ENCODE data around the gene ZFP36L2. TPM values are rescaled to one million over a fixed set of nuclear protein-coding genes. Genes with fewer than 3 reads are reported as not detected.
A peak's percentile ranks its signal among the peaks of the same experiment; 100 is the strongest.

The ZFP36L2 gene
- total and polyA plus RNA-seq, 9 donors, result 115 to 369 (median 232) TPM

- H3K4me3 ChIP-seq, result no peak overlapping the region
- H3K4me1 ChIP-seq (ENCODE audit: insufficient read depth), result peaks cover 11% of the 10 kb centered on the region
- 68 to 77% (median 75%) methylated on average over 6 of the region's 6 CpGs for WGBS, 3 donors
- TF ChIP-seq EP300 (IDR thresholded peaks at IDR 0.05) (no peak), CTCF (IDR thresholded peaks at IDR 0.05) (no peak), POLR2A (IDR thresholded peaks at IDR 0.05) (no peak)
- no peak for DNase-seq
- peak overlapping the region in 1 of 2 donors; percentile 76 for H3K27ac ChIP-seq
- intact Hi-C loops (cut with DNase I), result loop anchor here in 1 of 4 donors (10.0 kb wide), 1 partner anchor 125 kb away; no protein-coding TSS in a partner anchor
- H3K27me3 ChIP-seq, result no peaks in the 10 kb centered on the region
- H3K9me3 ChIP-seq, result no peaks in the 10 kb centered on the region
- H3K36me3 ChIP-seq, result no peaks in the 10 kb centered on the region
Measured at GRCh38 chr2:43210125-43210466, 16.3 kb downstream of the ZFP36L2 start.

- Histone ChIP-seq H3K36me3 (no peaks in the 10 kb centered on the region), H3K4me1 (ENCODE audit: insufficient read depth) (peaks cover 11% of the 10 kb centered on the region), H3K27ac (no peak overlapping the region), H3K27me3 (no peaks in the 10 kb centered on the region), H3K9me3 (no peaks in the 10 kb centered on the region), H3K4me3 (no peak overlapping the region)
- TF ChIP-seq POLR2A (IDR thresholded peaks at IDR 0.05), result no peak
- TF ChIP-seq EP300 (IDR thresholded peaks at IDR 0.05), result no peak
- no peak for TF ChIP-seq CTCF (IDR thresholded peaks at IDR 0.05)
- DNase-seq, result no peak
- intact Hi-C loops (cut with DNase I), result no loop called here
- 91 to 95% (median 92%) methylated on average over 5 of the region's 5 CpGs for WGBS, 3 donors
Measured at GRCh38 chr2:43209204-43209717, 17.1 kb downstream of the ZFP36L2 start.

- no peak overlapping the region for H3K4me3 ChIP-seq
- H3K4me1 ChIP-seq (ENCODE audit: insufficient read depth), result peaks cover 11% of the 10 kb centered on the region
- TF ChIP-seq EP300 (IDR thresholded peaks at IDR 0.05), result no peak
- TF ChIP-seq CTCF (IDR thresholded peaks at IDR 0.05), result no peak
- no peak for TF ChIP-seq POLR2A (IDR thresholded peaks at IDR 0.05)
- H3K36me3 ChIP-seq, result no peaks in the 10 kb centered on the region
- DNase-seq, result no peak
- H3K27me3 ChIP-seq, result no peaks in the 10 kb centered on the region
- 82 to 83% (median 83%) methylated on average over 9 of the region's 9 CpGs for WGBS, 3 donors
- no peak overlapping the region for H3K27ac ChIP-seq
- no peaks in the 10 kb centered on the region for H3K9me3 ChIP-seq
- intact Hi-C loops (cut with DNase I), result no loop called here
Measured at GRCh38 chr2:43207553-43208300, 18.7 kb downstream of the ZFP36L2 start.

- Histone ChIP-seq H3K9me3 (no peaks in the 10 kb centered on the region), H3K4me1 (ENCODE audit: insufficient read depth) (peaks cover 11% of the 10 kb centered on the region), H3K27ac (no peak overlapping the region), H3K36me3 (no peaks in the 10 kb centered on the region), H3K4me3 (no peak overlapping the region), H3K27me3 (no peaks in the 10 kb centered on the region)
- 95 to 100% (median 99%) methylated on average over 7 of the region's 7 CpGs for WGBS, 3 donors
- TF ChIP-seq EP300 (IDR thresholded peaks at IDR 0.05) (no peak), CTCF (IDR thresholded peaks at IDR 0.05) (no peak), POLR2A (IDR thresholded peaks at IDR 0.05) (no peak)
- intact Hi-C loops (cut with DNase I), result no loop called here
- no peak for DNase-seq
Measured at GRCh38 chr2:43206602-43207001, 19.8 kb downstream of the ZFP36L2 start.
